NCI-H1105 treated with DMSO at 0.1 percent for 48 hours (cell line): ENCODE data around the gene SACM1L.

Source experiments
- DNase-seq: peaks from one replicate; lab custom pipeline; 2025; lab: John Stamatoyannopoulos, UW

Gene SACM1L, protein sequence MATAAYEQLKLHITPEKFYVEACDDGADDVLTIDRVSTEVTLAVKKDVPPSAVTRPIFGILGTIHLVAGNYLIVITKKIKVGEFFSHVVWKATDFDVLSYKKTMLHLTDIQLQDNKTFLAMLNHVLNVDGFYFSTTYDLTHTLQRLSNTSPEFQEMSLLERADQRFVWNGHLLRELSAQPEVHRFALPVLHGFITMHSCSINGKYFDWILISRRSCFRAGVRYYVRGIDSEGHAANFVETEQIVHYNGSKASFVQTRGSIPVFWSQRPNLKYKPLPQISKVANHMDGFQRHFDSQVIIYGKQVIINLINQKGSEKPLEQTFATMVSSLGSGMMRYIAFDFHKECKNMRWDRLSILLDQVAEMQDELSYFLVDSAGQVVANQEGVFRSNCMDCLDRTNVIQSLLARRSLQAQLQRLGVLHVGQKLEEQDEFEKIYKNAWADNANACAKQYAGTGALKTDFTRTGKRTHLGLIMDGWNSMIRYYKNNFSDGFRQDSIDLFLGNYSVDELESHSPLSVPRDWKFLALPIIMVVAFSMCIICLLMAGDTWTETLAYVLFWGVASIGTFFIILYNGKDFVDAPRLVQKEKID

GRCh38 chr3:45688882-45689786, at the start of gene SACM1L:
SACM1L (plus strand) TSS chr3:45689396; CDS start chr3:45689466, 70 bp downstream.
- peak; percentile 93 for DNase-seq

DNA sequence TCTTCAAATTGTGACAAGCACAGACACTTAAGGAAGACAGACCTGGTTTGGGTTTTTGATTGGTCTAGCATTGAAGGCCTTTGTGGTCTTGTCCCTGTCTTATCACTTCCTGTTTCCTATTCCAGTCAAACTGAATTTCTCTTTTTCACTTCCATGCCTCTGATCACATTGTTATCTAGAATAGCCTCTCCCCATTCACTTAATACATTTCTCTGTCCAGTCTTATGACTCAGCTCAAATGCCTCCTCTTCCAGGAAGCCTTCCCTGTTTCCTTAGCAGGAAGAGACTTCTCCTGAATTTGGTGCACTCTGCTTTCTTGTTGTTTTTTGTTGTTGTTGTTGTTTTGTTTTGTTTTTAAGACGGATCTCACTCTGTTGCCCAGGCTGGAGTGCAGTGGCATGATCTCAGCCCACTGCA, 49.1 kb upstream of the SACM1L start:
- DNase-seq, result no peak

DNA sequence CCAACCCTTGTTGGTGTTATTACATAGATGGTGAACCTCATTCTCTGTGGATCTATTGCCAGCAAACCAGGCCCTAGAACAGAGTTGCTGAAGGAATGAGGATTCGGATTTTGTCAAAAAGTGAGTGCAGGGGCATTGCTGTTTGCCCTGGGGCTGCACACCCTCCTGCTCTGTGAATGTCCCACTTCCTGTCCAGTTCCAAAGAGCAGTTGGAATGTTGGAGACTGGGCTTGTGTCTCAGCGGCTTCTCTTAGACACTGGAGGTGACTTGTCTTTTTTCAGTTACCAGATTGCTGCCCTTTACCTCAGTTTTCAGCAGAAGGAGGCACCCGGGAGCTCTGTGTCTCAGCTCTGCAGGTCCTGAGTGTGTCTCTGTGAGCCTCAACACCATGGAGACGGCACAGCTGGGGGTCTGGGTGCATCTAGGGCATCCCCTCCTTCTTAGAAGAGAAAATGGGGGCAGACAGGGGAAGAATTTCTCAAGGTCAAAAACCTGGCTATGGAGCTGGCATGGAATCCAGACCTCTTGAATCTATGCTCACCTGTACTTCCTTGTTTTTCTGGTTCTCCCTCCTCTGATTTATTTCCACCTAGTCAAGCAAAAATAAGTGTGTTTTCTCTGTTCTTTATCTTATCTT, 48.4 kb upstream of the SACM1L start:
- no peak for DNase-seq

- no peak for DNase-seq
Observed at GRCh38 chr3:45641756-45642155, 47.4 kb upstream of the SACM1L start.

DNA sequence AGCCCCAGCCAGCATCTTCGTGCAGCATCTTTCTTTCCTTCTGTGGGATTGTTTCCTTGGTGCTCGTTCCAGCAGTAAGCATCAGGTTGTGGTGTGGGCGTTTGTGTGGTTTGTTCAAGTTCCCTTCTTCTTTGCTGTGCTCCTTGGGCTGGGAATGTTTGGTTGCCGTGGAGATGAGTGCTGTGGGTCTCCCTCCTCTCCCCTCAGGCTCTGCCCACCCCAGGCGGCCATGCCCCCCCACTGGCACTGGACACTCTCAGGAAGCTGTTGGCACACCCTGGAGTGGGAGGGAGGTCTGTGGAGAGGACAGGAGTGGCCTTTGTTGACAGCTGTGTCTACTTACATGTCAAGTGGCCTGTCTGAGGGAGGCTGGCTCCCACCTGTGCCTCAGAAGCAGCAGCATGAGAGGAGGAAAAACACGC, 46.5 kb upstream of the SACM1L start:
- DNase-seq, result no peak

GRCh38 chr3:45644063-45644790, 45.0 kb upstream of the SACM1L start:
- no peak for DNase-seq

- DNase-seq, result no peak
Observed at GRCh38 chr3:45644791-45645201, 44.4 kb upstream of the SACM1L start.

- no peak for DNase-seq
Observed at GRCh38 chr3:45646051-45646585, 43.1 kb upstream of the SACM1L start.

- DNase-seq, result no peak
Observed at GRCh38 chr3:45647148-45647619, 42.0 kb upstream of the SACM1L start.

GRCh38 chr3:45653205-45653604, 36.0 kb upstream of the SACM1L start:
- DNase-seq, result no peak

- DNase-seq, result no peak
Observed at GRCh38 chr3:45654397-45654944, 34.7 kb upstream of the SACM1L start.

GRCh38 chr3:45655906-45656305, 33.3 kb upstream of the SACM1L start:
- DNase-seq, result no peak

DNA sequence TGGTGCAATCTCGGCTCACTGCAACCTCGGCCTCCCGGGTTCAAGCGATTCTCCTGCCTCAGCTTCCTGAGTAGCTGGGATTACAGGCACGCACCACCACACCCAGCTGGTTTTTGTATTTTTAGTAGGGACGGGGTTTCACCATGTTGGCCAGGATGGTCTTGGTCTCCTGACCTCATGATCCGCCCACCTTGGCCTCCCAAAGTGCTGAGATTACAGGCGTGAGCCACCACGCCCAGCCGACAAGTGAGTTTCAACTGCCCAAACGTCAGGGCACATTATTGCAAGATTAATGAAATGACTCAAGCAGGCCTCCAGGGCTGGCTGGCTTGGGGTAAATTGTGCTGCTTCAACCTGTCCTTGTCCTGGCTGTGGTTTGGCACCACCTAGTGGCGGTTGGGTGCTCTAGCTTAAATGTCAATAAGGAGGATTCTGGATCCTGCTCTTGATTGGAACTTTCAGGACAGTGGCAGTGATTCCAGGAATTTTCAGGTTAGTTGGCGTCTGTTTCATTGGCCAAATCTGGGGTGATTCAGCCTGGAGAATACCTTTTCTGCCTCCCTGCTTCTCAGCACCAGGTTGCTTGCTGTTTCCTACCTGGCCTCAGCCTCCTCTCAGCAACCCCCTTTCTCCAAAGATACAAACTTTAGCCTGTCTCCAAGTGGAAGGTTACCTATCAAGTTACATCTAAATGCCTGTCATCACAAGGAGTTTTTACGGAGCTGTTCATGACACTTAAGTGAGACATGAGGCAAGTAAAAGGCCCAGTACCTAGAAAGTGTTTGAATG, 32.4 kb upstream of the SACM1L start:
- peak; percentile 52 for DNase-seq

DNA sequence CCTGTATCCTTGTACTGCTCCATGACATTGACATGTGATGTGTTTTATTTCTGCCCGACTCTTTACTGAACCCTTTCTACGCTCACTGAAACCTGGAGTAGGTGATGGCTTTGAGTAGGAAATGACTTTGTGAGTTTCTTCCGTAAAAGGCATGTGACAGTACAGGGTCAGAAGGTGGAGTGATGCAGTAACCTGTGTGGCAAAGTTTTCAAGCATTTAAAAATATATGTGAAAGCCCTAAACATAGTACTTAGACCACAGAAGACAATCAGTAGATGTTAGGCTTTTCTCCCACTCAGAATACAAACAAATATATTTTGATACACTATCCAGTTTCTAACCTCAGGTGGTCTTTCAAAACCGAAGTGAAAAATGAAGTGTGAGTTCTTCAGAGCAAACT, 31.3 kb upstream of the SACM1L start:
- DNase-seq, result no peak

DNA sequence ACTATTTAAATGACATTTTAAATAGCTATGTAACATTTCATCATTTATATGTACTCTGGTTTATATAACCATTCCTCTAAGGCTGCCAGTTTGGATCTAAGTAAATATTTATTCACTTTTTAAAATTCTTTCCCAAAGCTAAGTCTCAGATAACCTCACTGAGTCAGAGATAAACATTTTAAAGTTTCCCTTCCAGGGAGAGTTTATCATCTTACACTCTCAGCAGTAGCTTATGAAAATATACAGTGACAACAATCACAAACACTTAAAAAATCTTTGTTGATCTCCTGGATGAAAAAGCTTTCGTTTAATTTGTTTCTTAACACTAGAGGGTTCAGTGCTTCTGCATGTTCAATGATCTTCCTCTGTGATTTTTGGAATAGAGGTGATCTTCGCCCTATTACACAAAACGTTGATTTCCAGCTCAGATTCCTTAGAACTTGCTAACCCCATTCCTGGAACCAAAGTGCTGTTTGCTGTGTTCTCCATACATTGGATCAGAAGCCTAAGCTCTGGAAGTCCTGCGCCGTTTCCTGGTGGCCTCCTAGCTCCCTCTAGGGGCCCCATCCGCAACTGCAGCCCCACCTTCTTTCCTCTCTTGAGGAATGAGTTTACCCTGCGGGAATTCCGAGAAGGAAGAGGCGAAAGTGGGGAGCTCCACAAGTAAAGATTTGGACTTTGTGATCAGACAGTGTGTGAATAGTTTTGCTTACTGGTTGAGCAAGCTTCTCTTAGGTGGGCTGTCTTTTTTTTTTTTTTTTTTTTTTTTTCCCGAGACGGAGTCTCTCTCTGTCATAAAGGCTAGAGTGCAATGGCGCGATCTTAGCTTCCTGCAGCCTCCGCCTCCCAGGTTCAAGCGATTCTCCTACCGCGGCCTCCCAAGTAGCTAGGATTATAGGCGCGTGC, 29.3 kb upstream of the SACM1L start:
- DNase-seq, result no peak

DNA sequence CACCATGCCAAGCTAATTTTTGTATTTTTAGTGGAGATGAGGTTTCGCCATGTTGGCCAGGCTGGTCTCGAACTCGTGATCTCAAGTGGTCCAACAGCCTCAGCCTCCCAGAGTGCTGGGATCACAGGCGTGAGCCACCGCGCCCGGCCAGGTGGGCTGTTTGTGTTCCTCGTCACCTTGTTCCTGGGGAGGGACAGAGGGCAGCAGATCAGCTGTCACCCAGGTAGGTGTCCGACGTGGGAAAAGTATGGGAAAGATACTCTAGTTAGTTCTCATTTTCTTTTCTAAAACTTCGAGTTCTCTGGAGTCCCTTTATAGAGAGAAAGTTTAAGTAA, 28.7 kb upstream of the SACM1L start:
- DNase-seq, result no peak

GRCh38 chr3:45664578-45664977, 24.6 kb upstream of the SACM1L start:
- no peak for DNase-seq

DNA sequence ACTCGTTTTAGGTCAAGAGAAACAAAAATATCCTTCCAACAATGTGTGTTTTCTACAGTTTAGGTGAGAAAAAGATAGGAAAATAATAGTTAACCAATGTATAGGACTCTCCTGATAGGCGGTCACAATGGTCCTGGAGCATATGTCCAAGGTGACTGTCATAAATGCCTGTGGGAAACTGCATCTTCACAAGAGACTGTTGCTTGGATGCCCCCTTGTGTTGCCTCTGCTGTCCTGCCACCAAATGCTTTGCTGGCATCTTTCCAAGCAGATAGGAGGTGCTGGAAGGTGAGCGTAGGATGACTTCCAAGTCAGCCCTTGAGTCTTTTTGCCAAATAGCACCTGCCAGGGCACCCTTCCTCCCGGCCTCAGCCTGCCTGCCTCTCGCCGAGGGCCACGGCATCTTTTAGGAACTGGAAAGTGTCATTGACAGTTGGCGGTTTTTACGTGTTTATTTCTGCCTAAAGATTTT, 24.1 kb upstream of the SACM1L start:
- DNase-seq, result peak; percentile 67
